Liver (tissue), 9 donors: ENCODE results near the gene OLA1. TPM values are rescaled to one million over a fixed set of nuclear protein-coding genes. Genes with fewer than 3 reads are reported as not detected.
"Not testable (repeated sequence)": the region's sequence is repeated elsewhere in the genome, so short reads cannot be mapped to it uniquely, and the experiment has no call there.

ENCODE experiments used
- DNase-seq: peaks from one replicate; pipeline ENCODE4 v3.0.0-alpha.2; 2017; ENCODE audit warnings: low spot score
- H3K27ac ChIP-seq, 2 donors: one replicate each; pipeline ENCODE4 v1.7.0; 2013; ENCODE audit warnings: inconsistent platforms in 2 of 2, low read length in 2 of 2, control low read depth in 1 of 2, low read depth in 1 of 2, mild to moderate bottlenecking in 1 of 2
- H3K27me3 ChIP-seq, 4 donors: one replicate each; pipeline versions ENCODE4 v1.6.1 to v1.7.0; 2013; ENCODE audit warnings: low read length in 3 of 4, inconsistent platforms in 1 of 4, mild to moderate bottlenecking in 1 of 4, moderate library complexity in 1 of 4; ENCODE audit not compliant: control insufficient read depth in 4 of 4, insufficient read depth in 4 of 4
- H3K36me3 ChIP-seq, 4 donors: one replicate each; pipeline versions ENCODE4 v1.6.1 to v1.7.0; 2013; ENCODE audit warnings: low read length in 3 of 4, mild to moderate bottlenecking in 3 of 4, low read depth in 1 of 4, moderate library complexity in 1 of 4; ENCODE audit not compliant: control insufficient read depth in 4 of 4, insufficient read depth in 3 of 4
- H3K4me1 ChIP-seq, 4 donors: one replicate each; pipeline versions ENCODE4 v1.6.1 to v1.7.0; 2013; ENCODE audit warnings: low read length in 3 of 4, mild to moderate bottlenecking in 3 of 4, moderate library complexity in 1 of 4; ENCODE audit not compliant: control insufficient read depth in 4 of 4, insufficient read depth in 4 of 4
- H3K4me3 ChIP-seq, 3 donors: one replicate each; pipeline versions ENCODE4 v1.6.1 to v1.7.0; 2013; ENCODE audit warnings: low read length in 3 of 3, control low read depth in 1 of 3, low read depth in 1 of 3, mild to moderate bottlenecking in 1 of 3
- H3K9ac ChIP-seq, 2 donors: one replicate each; pipeline ENCODE4 v1.7.0; 2013; ENCODE audit warnings: low read length in 2 of 2, mild to moderate bottlenecking in 2 of 2, moderate library complexity in 2 of 2, control low read depth in 1 of 2, low read depth in 1 of 2
- H3K9me3 ChIP-seq, 4 donors: one replicate each; pipeline versions ENCODE4 v1.6.1 to v1.7.0; 2013; ENCODE audit warnings: low read length in 3 of 4; ENCODE audit not compliant: control insufficient read depth in 4 of 4
- CTCF ChIP-seq: fragments of 150-350 bp; IDR thresholded peaks from 2 replicates; pipeline ENCODE4 v1.5.1; 2017; ENCODE audit warnings: improper control_type of control experiment, low read depth, low read length; ENCODE audit not compliant: missing input control
- FOXA1 ChIP-seq: IDR thresholded peaks from 2 replicates; pipeline ENCODE4 v1.6.1; 2016; ENCODE audit warnings: antibody characterized with exemption
- GABPA ChIP-seq, 2 donors: IDR thresholded peaks in 1 of 2; conservative IDR thresholded peaks in 1 of 2; 2 replicates each; pipeline ENCODE4 v1.6.1; 2016; ENCODE audit warnings: antibody characterized with exemption in 2 of 2, mild to moderate bottlenecking in 1 of 2, moderate library complexity in 1 of 2
- HNF4A ChIP-seq, 2 donors: conservative IDR thresholded peaks; 2 replicates each; pipeline ENCODE4 v1.6.1; 2016; ENCODE audit warnings: antibody characterized with exemption in 2 of 2, mild to moderate bottlenecking in 2 of 2
- HNF4G ChIP-seq: IDR thresholded peaks from 2 replicates; pipeline ENCODE4 v1.6.1; 2016; ENCODE audit warnings: antibody characterized with exemption
- JUND ChIP-seq, 2 donors: IDR thresholded peaks; 2 replicates each; pipeline ENCODE4 v1.6.1; 2016; ENCODE audit warnings: antibody characterized with exemption in 2 of 2
- NR2F2 ChIP-seq: IDR thresholded peaks from 2 replicates; pipeline ENCODE4 v1.6.1; 2016; ENCODE audit warnings: antibody characterized with exemption
- RAD21 ChIP-seq, 2 donors: IDR thresholded peaks; 2 replicates each; pipeline ENCODE4 v1.6.1; 2016; ENCODE audit warnings: antibody characterized with exemption in 2 of 2, mild to moderate bottlenecking in 2 of 2
- REST ChIP-seq: IDR thresholded peaks from 2 replicates; pipeline ENCODE4 v1.6.1; 2016; ENCODE audit warnings: antibody characterized with exemption, mild to moderate bottlenecking
- RXRA ChIP-seq, 2 donors: IDR thresholded peaks; 2 replicates each; pipeline ENCODE4 v1.6.1; 2017 to 2018; ENCODE audit warnings: antibody characterized with exemption in 2 of 2, mild to moderate bottlenecking in 1 of 2
- TAF1 ChIP-seq: conservative IDR thresholded peaks from 2 replicates; pipeline ENCODE4 v1.6.1; 2016; ENCODE audit warnings: antibody characterized with exemption, mild to moderate bottlenecking
- YY1 ChIP-seq: IDR thresholded peaks from 2 replicates; pipeline ENCODE4 v1.6.1; 2016; ENCODE audit warnings: antibody characterized with exemption, mild to moderate bottlenecking
- ZBTB33 ChIP-seq: IDR thresholded peaks from 2 replicates; pipeline ENCODE4 v1.6.1; 2016; ENCODE audit warnings: antibody characterized with exemption
- WGBS: extraction: QIAGEN DNeasy Blood & Tissue Kit; methylation state at CpG from one replicate; pipeline ENCODE4 v1.1.7; 2013; 5-methylcytosine and 5-hydroxymethylcytosine counted together
- polyA plus RNA-seq, 2 donors: library from polyadenylated mRNA; stranded (reverse) in 1 of 2; unstranded in 1 of 2; fragments of 200-250 nt in 1 of 2; fragments of >200 nt in 1 of 2; fragmentation: Nextera tagmentation in 1 of 2; extraction: Ambion mirVana in 1 of 2; gene quantifications; one replicate each; pipeline versions ENCODE4 v1.2.1 to v1.2.3, GENCODE V29; 2013 to 2015
- total RNA-seq, 2 donors: library from RNA; depleted of rRNA; stranded (reverse); fragments of >200 nt; gene quantifications; one replicate each; pipeline ENCODE4 v1.2.3, GENCODE V29; 2014
- donor health status: healthy.
- donor health status: healthy.
- donor health status: healthy.
- donor health status: healthy.
- donor health status: healthy.

OLA1 gene
- total and polyA plus RNA-seq, 4 donors: 23.4 to 38.1 (median 32.3) TPM

- H3K4me1 ChIP-seq: no peaks in the 10 kb centered on the region
- no peak overlapping the region for H3K4me3 ChIP-seq
- H3K9me3 ChIP-seq: no peaks in the 10 kb centered on the region
- no peak overlapping the region for H3K27ac ChIP-seq
- H3K27me3 ChIP-seq: peaks cover 2 to 3% (median 2%) of the 10 kb centered on the region in 4 donors
- H3K36me3 ChIP-seq: no peaks in the 10 kb centered on the region
- DNase-seq: no peak
- no peak overlapping the region for H3K9ac ChIP-seq
- TF ChIP-seq RXRA (IDR thresholded peaks at IDR 0.05): no peak
- TF ChIP-seq FOXA1: no peak
- TF ChIP-seq JUND (IDR thresholded peaks at IDR 0.05): no peak
- no peak for TF ChIP-seq RAD21 (IDR thresholded peaks at IDR 0.05)
- no peak for TF ChIP-seq TAF1
- TF ChIP-seq CTCF: no peak
- no peak for TF ChIP-seq HNF4A (conservative IDR thresholded peaks at IDR 0.05)
- WGBS: 74% methylated on average over 2 of the region's 2 CpGs
Measured at GRCh38 chr2:174282441-174282840, 34.1 kb upstream of the OLA1 start.

- no peak overlapping the region for H3K27ac ChIP-seq
- H3K9me3 ChIP-seq: no peaks in the 10 kb centered on the region
- H3K4me1 ChIP-seq: no peaks in the 10 kb centered on the region
- H3K4me3 ChIP-seq: no peak overlapping the region
- TF ChIP-seq GABPA (IDR thresholded peaks at IDR 0.05 in 1 of 2, conservative IDR thresholded peaks at IDR 0.05 in 1 of 2): no peak
- no peak for TF ChIP-seq ZBTB33
- no peak for TF ChIP-seq NR2F2
- no peak for TF ChIP-seq RAD21 (IDR thresholded peaks at IDR 0.05)
- no peak for TF ChIP-seq JUND (IDR thresholded peaks at IDR 0.05)
- TF ChIP-seq YY1: no peak
- no peaks in the 10 kb centered on the region for H3K36me3 ChIP-seq
- H3K27me3 ChIP-seq: peaks cover 0 to 3% (median 2%) of the 10 kb centered on the region in 4 donors
- DNase-seq: no peak
- 51% methylated on average over 1 of the region's 1 CpG for WGBS
- H3K9ac ChIP-seq: no peak overlapping the region
Measured at GRCh38 chr2:174281736-174282135, 33.4 kb upstream of the OLA1 start.

- no peaks in the 10 kb centered on the region for H3K36me3 ChIP-seq
- peaks cover 0 to 3% (median under 1%) of the 10 kb centered on the region in 4 donors for H3K27me3 ChIP-seq
- H3K4me1 ChIP-seq: no peaks in the 10 kb centered on the region
- H3K9ac ChIP-seq: no peak overlapping the region
- TF ChIP-seq CTCF (no peak), JUND (IDR thresholded peaks at IDR 0.05) (no peak), GABPA (IDR thresholded peaks at IDR 0.05 in 1 of 2, conservative IDR thresholded peaks at IDR 0.05 in 1 of 2) (no peak), NR2F2 (no peak), RXRA (IDR thresholded peaks at IDR 0.05) (no peak), FOXA1 (no peak), REST (no peak), TAF1 (no peak), HNF4G (no peak), HNF4A (conservative IDR thresholded peaks at IDR 0.05) (no peak)
- no peak overlapping the region for H3K4me3 ChIP-seq
- WGBS: 49% methylated on average over 3 of the region's 3 CpGs
- no peak for DNase-seq
- H3K9me3 ChIP-seq: no peaks in the 10 kb centered on the region
- no peak overlapping the region for H3K27ac ChIP-seq
Measured at GRCh38 chr2:174280596-174280995, 32.3 kb upstream of the OLA1 start.

- H3K27me3 ChIP-seq, DNase-seq, H3K9me3 ChIP-seq, H3K4me1 ChIP-seq, H3K27ac ChIP-seq, H3K9ac ChIP-seq, H3K4me3 ChIP-seq, H3K36me3 ChIP-seq: not testable (repeated sequence)
- 89% methylated on average over 3 of the region's 6 CpGs for WGBS
Measured at GRCh38 chr2:174270263-174270662, 21.9 kb upstream of the OLA1 start.
